Endothelial cell of umbilical vein (primary cell): ENCODE data around the gene PCNT. TPM values are rescaled to one million over a fixed set of nuclear protein-coding genes. Genes with fewer than 3 reads are reported as not detected.

Source experiments
- BruUV-seq: library from RNA; stranded (reverse); fragments of 400-500 nt; replicated peaks from 2 replicates; lab custom pipeline; 2021; lab: Mats Ljungman, UMichigan
- CTCF ChIA-PET: fragments of 300-600, 350-600 bp; sonication (Branson Sonifier 250); formaldehyde crosslinking; loops from one replicate; lab custom pipeline; 2021; ENCODE audit warnings: antibody characterized with exemption, inconsistent platforms; lab: Charles Lee
- POLR2A ChIA-PET: fragments of 300-600, 350-600 bp; sonication (Branson Sonifier 250); formaldehyde crosslinking; loops from one replicate; lab custom pipeline; 2021; ENCODE audit warnings: antibody characterized with exemption, inconsistent platforms; lab: Charles Lee
- DNase-seq: peaks from one replicate; pipeline ENCODE4 v3.0.0-alpha.2; 2011; ENCODE audit warnings: low read depth, low spot score
- FAIRE-seq: peaks from 2 replicates; lab custom pipeline; 2011; peaks lifted over from hg19 to GRCh38; lab: Jason Lieb, UNC
- H2AFZ ChIP-seq: 2 replicates; pipeline ENCODE4 v1.6.0; 2012; ENCODE audit warnings: low read depth, low read length, control low read depth, inconsistent platforms
- H3K27ac ChIP-seq: 2 replicates; pipeline ENCODE4 v1.5.1; 2011; ENCODE audit warnings: low read depth, mild to moderate bottlenecking, control low read depth, low read length, moderate library complexity; ENCODE audit not compliant: insufficient read depth
- H3K27me3 ChIP-seq, 2 experiments: 2 replicates each; pipeline versions ENCODE4 v1.6.0 to v1.6.1; 2011; ENCODE audit warnings: low read length in 2 of 2, mixed read lengths in 1 of 2; ENCODE audit not compliant: control insufficient read depth in 2 of 2, insufficient read depth in 2 of 2
- H3K36me3 ChIP-seq, 2 experiments: 2 replicates in 1 of 2; 3 replicates in 1 of 2; pipeline ENCODE4 v1.5.1; 2011; ENCODE audit warnings: low read length in 2 of 2, mild to moderate bottlenecking in 1 of 2, moderate library complexity in 1 of 2; ENCODE audit not compliant: control insufficient read depth in 2 of 2, insufficient read depth in 2 of 2; ENCODE audit errors: extremely low read depth in 1 of 2
- H3K4me1 ChIP-seq: 3 replicates; pipeline ENCODE4 v1.5.1; 2011; ENCODE audit warnings: mild to moderate bottlenecking, low read length; ENCODE audit not compliant: control insufficient read depth, insufficient read depth; ENCODE audit errors: extremely low read depth
- H3K4me2 ChIP-seq: 2 replicates; pipeline ENCODE4 v1.6.1; 2011; ENCODE audit warnings: low read length, control low read depth, mixed read lengths; ENCODE audit not compliant: insufficient read depth
- H3K4me3 ChIP-seq, 3 experiments: fragments of 200-600 bp in 1 of 3; sonication (generic), shearing (Covaris generic) in 1 of 3; replicated peaks in 1 of 3; 2 replicates each; pipeline ENCODE4 v1.5.1; 2011 to 2016; ENCODE audit warnings: control low read depth in 3 of 3, low read length in 3 of 3, mild to moderate bottlenecking in 2 of 3, inconsistent platforms in 1 of 3, low read depth in 1 of 3, moderate library complexity in 1 of 3; ENCODE audit not compliant: insufficient read depth in 1 of 3
- H3K79me2 ChIP-seq: 2 replicates; pipeline ENCODE4 v1.6.0; 2012; ENCODE audit warnings: low read length, inconsistent platforms; ENCODE audit not compliant: control insufficient read depth, insufficient read depth
- H3K9ac ChIP-seq: replicated peaks from 2 replicates; pipeline ENCODE3; 2011; ENCODE audit warnings: low read length, control low read depth; ENCODE audit not compliant: insufficient read depth; ENCODE audit errors: extremely low read depth
- H3K9me1 ChIP-seq: replicated peaks from 3 replicates; pipeline ENCODE4 v1.6.0; 2011; ENCODE audit warnings: mild to moderate bottlenecking, low read length; ENCODE audit not compliant: control insufficient read depth, insufficient read depth; ENCODE audit errors: extremely low read depth
- H3K9me3 ChIP-seq: replicated peaks from 2 replicates; pipeline ENCODE4 v1.5.1; 2012; ENCODE audit warnings: low read length, inconsistent platforms; ENCODE audit not compliant: control insufficient read depth, insufficient read depth
- H4K20me1 ChIP-seq: replicated peaks from 2 replicates; pipeline ENCODE3; 2011; ENCODE audit warnings: mild to moderate bottlenecking, low read length; ENCODE audit not compliant: control insufficient read depth, insufficient read depth; ENCODE audit errors: extremely low read depth
- EZH2 ChIP-seq: IDR thresholded peaks from 2 replicates; pipeline ENCODE4 v1.6.1; 2012; ENCODE audit warnings: borderline replicate concordance, low read depth, mild to moderate bottlenecking, moderate library complexity, low read length, inconsistent platforms; ENCODE audit not compliant: severe bottlenecking
- GATA2 ChIP-seq: IDR thresholded peaks from 2 replicates; pipeline ENCODE4 v1.7.0; 2011; ENCODE audit warnings: low read depth, mild to moderate bottlenecking, moderate library complexity, mixed read lengths, low read length; ENCODE audit not compliant: insufficient read length, insufficient read depth
- JUN ChIP-seq: IDR thresholded peaks from 2 replicates; pipeline ENCODE4 v1.6.1; 2011; ENCODE audit warnings: borderline replicate concordance, low read depth; ENCODE audit not compliant: insufficient read length, insufficient read depth
- MYC ChIP-seq: IDR thresholded peaks from one replicate; pipeline ENCODE4 v1.6.1; 2011; ENCODE audit warnings: mild to moderate bottlenecking, low read depth, low read length
- POLR2A ChIP-seq: IDR thresholded peaks from 2 replicates; pipeline ENCODE4 v1.6.1; 2012; ENCODE audit warnings: low read depth, mild to moderate bottlenecking, control low read depth, low read length
- POLR2AphosphoS5 ChIP-seq: IDR thresholded peaks from 2 replicates; pipeline ENCODE4 v1.6.1; 2012; ENCODE audit warnings: low read depth, mild to moderate bottlenecking, control low read depth, low read length, moderate library complexity; ENCODE audit not compliant: insufficient read depth
- dilution Hi-C: fragments of 300-500 bp; cut with MboI; formaldehyde crosslinking; loops from one replicate; pipeline ENCODE4 v1.15.0; 2019; ENCODE audit warnings: low sequenced_read_pairs; ENCODE audit not compliant: extremely low pct_ligation_motif_present
- intact Hi-C: fragments of 100-400 bp; cut with micrococcal nuclease; formaldehyde crosslinking; loops from one replicate; pipeline ENCODE4 v1.10.0; 2022
- polyA plus RNA-seq, 4 experiments: library from polyadenylated mRNA; depleted of rRNA in 3 of 4; stranded (reverse) in 3 of 4; unstranded in 1 of 4; fragments of >200 nt; gene quantifications; 2 replicates each; pipeline versions ENCODE4 v1.2.1 to v1.2.3, GENCODE V29; 2011 to 2012; ENCODE audit warnings: missing spikeins in 1 of 4
- total RNA-seq: library from RNA; stranded (reverse); gene quantifications from 2 replicates; pipeline ENCODE4 v1.2.3, GENCODE V29; 2021
- TF ChIP-seq, protein P1 (sequence below): IDR thresholded peaks from 2 replicates; pipeline ENCODE4 v1.6.1; 2011; ENCODE audit not compliant: insufficient read depth, insufficient read length
- TF ChIP-seq, protein P2 (sequence below), 2 donors: IDR thresholded peaks; 1 replicate in 1 of 2; 2 replicates in 1 of 2; pipeline ENCODE4 v1.5.1; 2011; ENCODE audit warnings: low read length in 2 of 2, mild to moderate bottlenecking in 2 of 2, moderate library complexity in 2 of 2, control low read depth in 1 of 2, inconsistent platforms in 1 of 2, low read depth in 1 of 2; ENCODE audit not compliant: insufficient read depth in 1 of 2; ENCODE audit errors: extremely low read depth in 1 of 2

Gene PCNT
- total and polyA plus RNA-seq, 2 donors (not counting 3 experiments of a cell fraction or from before 2014, with no cell fraction given), result 9.6 to 49.5 TPM

DNA sequence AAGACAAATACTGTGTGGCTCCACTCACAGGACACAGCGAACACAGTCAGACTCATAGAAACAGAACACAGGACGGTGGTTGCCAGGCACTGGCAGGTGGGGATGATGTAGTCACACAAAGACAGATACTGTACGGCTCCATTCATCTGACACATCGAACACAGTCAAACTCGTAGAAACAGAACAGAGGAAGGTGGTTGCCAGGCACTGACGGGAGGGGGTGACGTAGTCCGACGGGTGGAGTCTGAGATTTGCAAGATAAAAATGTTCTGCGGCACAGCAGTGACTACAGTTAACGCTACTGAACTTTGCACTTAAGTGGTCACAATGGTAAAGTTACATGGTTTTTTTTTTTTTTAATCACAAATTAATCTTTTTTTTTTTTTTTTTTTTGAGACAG, 19.0 kb upstream of the PCNT start:
- Histone ChIP-seq H2AFZ (no peak overlapping the region), H3K9me3 (no peaks in the 10 kb centered on the region), H3K4me2 (no peak overlapping the region), H3K79me2 (no peaks in the 10 kb centered on the region), H3K27me3 (no peaks in the 10 kb centered on the region), H3K4me1 (no peaks in the 10 kb centered on the region), H3K27ac (no peak overlapping the region), H3K36me3 (peaks cover 3 to 4% of the 10 kb centered on the region in 2 experiments), H3K4me3 (no peak overlapping the region), H4K20me1 (no peaks in the 10 kb centered on the region), H3K9ac (no peak overlapping the region), H3K9me1 (no peaks in the 10 kb centered on the region)
- DNase-seq, result no peak
- CTCF ChIA-PET, result no interaction called here
- BruUV-seq, result no TSS peak
- POLR2A ChIA-PET, result no interaction called here
- no peak for TF ChIP-seq GATA2
- no peak for TF ChIP-seq POLR2AphosphoS5
- TF ChIP-seq POLR2A, result no peak
- TF ChIP-seq, protein P1, sequence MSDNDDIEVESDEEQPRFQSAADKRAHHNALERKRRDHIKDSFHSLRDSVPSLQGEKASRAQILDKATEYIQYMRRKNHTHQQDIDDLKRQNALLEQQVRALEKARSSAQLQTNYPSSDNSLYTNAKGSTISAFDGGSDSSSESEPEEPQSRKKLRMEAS, result no peak
- TF ChIP-seq JUN, result no peak
- intact Hi-C loops, result no loop called here
- FAIRE-seq, result no peak
- dilution Hi-C loops, result no loop called here

DNA sequence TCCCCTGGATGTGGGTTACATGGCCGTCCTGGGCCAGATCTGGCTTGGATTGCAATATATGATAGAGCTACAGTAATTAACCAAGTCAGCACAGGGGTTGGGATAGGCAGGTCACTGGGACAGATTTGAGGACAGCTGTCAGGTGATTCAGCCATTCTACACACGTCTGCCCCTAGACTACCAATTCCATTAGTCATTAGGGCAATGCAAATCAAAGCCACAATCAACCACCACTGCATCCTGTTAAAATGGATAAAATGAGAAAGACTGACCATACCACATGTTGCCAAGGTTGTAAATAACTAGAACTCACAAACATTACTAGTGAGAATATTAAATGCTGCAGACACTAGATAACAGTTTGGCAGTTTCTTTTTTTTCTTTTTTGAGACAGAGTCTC, 16.3 kb upstream of the PCNT start:
- Histone ChIP-seq H2AFZ (no peak overlapping the region), H3K27me3 (no peaks in the 10 kb centered on the region), H3K9me3 (no peaks in the 10 kb centered on the region), H3K4me1 (no peaks in the 10 kb centered on the region), H3K79me2 (no peaks in the 10 kb centered on the region), H3K9me1 (no peaks in the 10 kb centered on the region), H3K27ac (no peak overlapping the region), H3K9ac (no peak overlapping the region), H3K36me3 (peaks cover 3 to 4% of the 10 kb centered on the region in 2 experiments), H4K20me1 (no peaks in the 10 kb centered on the region), H3K4me2 (no peak overlapping the region), H3K4me3 (no peak overlapping the region)
- dilution Hi-C loops, result no loop called here
- peak; percentile 47 for FAIRE-seq
- intact Hi-C loops, result no loop called here
- TF ChIP-seq POLR2A, result no peak
- TF ChIP-seq, protein P2, sequence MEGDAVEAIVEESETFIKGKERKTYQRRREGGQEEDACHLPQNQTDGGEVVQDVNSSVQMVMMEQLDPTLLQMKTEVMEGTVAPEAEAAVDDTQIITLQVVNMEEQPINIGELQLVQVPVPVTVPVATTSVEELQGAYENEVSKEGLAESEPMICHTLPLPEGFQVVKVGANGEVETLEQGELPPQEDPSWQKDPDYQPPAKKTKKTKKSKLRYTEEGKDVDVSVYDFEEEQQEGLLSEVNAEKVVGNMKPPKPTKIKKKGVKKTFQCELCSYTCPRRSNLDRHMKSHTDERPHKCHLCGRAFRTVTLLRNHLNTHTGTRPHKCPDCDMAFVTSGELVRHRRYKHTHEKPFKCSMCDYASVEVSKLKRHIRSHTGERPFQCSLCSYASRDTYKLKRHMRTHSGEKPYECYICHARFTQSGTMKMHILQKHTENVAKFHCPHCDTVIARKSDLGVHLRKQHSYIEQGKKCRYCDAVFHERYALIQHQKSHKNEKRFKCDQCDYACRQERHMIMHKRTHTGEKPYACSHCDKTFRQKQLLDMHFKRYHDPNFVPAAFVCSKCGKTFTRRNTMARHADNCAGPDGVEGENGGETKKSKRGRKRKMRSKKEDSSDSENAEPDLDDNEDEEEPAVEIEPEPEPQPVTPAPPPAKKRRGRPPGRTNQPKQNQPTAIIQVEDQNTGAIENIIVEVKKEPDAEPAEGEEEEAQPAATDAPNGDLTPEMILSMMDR (IDR thresholded peaks at IDR 0.05; ENCODE audit: extremely low read depth in 1 of 2, insufficient read depth in 1 of 2, low read depth in 1 of 2, low read length in 2 of 2), result no peak
- TF ChIP-seq MYC, result no peak
- no peak for TF ChIP-seq EZH2
- no peak for TF ChIP-seq JUN
- DNase-seq, result no peak
- ChIA-PET POLR2A (no interaction called here), CTCF (no interaction called here)
- BruUV-seq, result no TSS peak
